HG02588 (cell line): ENCODE results near the gene ADRA2A.

ENCODE experiments used
- ATAC-seq: cut with Tn5 transposase; IDR thresholded peaks from one replicate; pipeline ENCODE4 v1.9.1; 2021; ENCODE audit warnings: mild to moderate bottlenecking, moderate library complexity; ENCODE audit not compliant: unreplicated experiment

Gene ADRA2A

DNA sequence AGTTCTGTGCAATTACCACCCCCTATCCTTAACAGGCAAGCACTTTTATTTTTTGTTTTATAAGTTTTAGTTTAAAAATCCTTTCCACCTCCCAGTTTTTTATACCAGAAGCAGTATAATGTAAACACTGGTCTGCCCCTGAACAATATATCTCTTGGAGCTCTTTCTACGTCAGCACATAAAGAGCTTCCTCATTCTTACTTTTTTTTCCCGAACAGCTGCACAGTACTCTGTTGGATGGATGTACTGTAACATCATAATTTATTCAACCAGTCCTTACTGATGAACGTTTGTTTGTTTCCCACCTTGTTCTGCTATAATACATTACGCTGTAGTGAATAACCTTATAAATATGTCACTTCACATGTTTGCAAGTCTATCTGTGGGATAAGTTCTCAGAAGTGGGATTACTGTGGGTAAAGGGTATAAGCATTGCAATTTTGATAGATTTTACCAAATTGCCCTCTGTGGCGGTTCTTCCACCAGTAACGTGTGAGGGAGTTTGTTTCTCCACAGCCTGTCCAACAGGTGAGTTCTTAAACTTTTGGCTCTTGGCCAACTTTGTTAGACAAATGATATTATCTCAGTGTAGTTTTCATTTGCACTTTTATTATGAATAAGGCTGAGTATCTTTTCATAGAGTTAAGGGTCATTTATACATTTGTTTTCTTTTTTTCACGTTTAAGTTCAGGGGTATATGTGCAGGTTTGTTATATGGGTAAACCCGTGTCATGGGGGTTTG is 32.8 kb downstream of the ADRA2A start:
- no peak for ATAC-seq

DNA sequence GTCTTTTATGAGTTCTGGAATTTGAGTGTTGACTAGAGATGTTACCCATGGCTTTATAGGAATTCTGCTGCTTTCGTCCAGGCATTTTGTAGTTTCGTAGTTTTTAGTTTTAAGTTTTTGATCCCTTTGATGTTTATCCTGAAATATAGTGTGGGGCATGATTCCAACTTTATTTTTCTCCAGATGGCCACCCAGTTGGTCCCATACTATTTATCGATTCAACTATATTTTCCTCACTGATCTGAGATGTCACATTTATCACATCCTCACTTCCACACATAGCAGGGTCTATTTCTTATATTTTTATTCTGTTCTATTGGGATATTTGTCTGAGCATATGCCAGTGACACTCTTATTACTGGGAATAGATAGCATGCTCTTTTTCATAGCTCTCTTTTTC is 33.9 kb downstream of the ADRA2A start:
- ATAC-seq: no peak

DNA sequence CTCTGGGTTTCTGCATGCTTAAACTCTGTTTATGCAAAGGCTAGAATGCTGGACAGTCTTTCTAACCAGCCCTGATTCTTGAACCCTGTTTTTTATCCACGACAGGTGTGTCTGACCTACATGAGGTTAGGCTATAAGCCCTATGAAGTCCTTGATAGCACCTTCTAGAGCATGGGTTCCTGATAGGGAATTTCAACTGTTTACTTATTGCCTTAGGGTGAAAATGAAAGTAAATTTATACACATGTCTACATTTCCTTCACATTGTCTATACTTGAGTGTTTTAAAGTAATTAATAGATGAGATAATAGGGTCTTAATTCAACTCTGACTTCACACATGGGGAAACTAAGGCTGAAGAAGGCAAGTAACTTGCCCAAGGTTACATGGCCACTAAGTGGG is 35.5 kb downstream of the ADRA2A start:
- no peak for ATAC-seq

DNA sequence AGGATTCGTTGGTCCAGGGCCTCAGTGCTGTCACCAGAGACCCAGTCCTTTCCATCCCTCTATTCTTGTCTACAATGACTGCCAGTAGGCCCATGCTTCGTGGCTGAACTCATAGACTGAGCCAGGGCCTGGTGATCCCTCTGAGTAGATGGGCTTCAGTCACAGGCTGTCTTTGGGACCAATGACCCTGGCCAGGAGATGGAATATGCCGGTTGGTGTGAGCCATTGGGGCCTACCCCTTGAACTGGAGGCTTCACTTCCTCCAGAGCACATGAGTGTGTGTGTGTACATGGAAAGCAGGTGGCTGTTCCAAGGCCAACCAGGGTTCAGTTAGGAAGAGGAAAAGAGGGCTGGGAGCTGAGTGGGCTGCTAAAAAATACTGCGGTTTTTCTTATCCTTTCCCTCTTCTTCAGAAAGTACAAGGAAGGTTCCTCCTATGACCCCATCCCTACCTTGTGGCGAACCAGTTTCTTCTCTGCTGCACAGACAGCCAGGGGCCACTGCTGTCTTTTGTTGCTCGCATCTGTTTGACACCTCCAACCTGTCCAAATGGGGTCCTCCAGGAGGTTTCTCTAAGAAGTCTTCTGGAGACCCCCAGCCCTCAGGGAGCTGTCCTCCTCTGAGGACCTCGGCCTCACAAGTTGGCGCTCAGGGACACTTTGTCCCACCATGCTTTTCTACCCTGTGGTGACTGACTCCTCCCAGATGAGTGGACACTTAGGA is 36.6 kb downstream of the ADRA2A start:
- ATAC-seq: no peak

DNA sequence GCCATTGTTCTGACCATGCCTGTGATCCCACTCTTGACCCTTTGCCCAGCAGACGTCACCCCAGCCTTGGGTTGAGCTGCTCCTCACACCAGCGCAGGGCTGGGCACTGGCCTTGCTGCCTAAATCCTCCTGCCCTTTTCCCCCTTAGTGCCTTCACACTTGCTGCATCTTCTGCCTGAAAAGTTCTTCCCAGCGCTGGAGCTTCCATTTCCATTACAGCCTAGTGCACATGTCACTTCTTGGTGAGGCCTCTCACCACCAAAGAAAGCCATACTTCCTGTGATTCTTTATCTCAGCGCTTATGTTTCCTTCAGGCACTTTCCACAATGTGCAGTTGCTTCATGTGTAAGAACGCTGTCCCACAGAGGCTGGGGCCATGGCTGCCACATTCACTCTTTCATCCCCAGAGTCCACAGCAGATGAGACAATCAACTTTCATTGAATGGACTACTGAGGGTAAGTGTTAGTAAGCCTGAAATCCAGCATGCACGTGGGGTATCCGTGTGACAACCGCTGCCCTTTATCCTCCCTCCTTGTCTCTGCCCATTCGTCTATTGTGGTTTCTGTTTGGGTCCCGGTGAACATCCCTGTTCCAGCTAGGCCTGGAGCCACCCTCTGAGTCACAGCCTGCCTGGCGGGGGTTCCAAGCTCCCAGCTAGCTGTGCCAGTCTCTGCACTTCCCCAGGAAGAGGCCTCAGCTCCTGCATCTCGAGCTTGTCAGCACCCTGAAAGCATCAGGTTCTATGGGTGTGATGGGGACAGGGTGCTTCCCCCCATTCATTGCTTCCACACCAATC is 37.3 kb downstream of the ADRA2A start:
- ATAC-seq: no peak

DNA sequence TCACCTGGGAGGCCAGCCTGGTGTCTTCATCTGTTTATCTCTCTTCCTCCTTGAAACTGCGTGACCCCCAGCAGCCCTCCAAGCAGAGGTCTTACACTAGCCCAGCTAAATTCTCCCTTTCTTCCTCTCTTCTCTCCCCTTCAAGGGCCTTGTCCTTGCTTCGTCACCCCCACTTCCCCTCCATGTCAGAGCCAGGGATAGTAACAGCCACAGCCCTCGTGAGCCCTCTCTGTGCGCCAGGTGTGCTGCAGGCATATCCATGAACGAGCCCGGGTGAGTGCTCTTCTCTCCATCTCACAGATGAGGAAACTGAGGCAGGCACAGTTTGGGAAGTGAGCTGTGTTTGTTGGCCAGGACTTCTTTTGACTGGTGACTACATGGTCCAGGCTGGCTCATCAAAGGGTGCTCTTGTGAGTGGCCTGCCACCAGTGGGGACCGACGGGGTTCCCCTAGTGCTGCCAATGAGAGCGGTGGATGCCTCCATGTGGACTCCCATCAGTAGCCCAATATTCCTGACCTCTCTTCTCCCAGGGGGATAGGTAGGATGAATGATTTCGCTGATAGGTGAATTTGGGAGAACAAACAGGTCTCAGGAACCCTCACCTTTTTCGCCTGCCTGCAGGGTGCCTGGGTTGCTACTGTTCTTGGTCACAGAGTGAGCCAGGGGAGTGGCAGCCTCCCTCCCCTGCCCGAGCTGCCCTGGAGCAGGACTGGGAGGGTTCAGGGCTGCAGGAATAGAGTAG is 38.1 kb downstream of the ADRA2A start:
- ATAC-seq: no peak

DNA sequence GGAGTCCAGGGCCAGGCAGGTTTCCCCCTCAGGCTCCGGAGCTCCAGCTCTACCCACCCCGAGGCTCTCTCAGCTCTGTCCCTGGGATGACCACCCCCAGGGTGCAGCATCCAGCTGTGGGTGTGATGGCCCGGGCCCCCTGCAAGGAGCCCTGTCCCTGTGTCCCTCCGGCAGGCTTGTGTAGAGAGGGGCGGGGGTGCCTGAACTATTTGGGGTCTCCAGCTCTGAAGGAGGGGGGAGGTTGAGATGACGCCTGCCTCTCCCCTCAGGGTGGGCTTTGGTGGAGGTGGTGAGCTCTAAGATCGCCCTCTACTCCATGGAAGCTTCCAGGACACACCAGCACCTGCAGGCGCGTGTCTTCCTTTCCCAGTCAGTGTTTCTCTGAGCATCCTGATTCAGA is 39.4 kb downstream of the ADRA2A start:
- no peak for ATAC-seq

DNA sequence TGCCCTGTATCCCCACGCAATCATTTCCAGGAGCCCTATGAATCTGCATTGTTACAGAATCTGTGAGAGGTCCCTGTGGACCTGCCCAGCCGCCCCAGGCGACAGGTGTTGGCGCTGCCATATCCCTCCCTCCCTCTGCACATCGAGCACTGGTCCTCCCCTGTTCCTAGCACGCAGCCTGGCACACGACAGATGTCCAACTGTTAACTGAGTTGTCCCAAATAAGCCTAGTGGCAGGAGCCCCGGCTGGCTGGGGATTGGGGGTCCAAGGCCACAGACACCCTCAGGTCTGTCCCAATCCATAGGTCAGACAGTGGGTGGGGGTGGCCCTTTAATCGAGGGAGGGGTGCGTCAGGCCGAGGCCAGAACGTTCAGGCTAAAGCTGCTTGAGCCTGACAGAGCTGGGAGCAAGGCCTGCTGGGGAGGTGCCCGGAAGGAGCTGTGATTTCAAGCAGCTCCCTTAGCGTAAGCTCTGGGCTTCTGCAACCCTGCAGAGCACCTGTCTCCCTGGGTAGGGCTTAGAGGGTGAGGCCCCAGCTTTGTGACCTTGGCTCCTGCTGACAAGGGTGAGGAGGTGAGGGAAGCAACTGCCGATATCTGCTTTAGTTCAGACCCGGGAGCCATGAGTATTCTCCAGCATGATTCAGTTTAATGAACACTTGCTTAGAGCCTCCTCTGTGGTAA is 40.1 kb downstream of the ADRA2A start:
- no peak for ATAC-seq

DNA sequence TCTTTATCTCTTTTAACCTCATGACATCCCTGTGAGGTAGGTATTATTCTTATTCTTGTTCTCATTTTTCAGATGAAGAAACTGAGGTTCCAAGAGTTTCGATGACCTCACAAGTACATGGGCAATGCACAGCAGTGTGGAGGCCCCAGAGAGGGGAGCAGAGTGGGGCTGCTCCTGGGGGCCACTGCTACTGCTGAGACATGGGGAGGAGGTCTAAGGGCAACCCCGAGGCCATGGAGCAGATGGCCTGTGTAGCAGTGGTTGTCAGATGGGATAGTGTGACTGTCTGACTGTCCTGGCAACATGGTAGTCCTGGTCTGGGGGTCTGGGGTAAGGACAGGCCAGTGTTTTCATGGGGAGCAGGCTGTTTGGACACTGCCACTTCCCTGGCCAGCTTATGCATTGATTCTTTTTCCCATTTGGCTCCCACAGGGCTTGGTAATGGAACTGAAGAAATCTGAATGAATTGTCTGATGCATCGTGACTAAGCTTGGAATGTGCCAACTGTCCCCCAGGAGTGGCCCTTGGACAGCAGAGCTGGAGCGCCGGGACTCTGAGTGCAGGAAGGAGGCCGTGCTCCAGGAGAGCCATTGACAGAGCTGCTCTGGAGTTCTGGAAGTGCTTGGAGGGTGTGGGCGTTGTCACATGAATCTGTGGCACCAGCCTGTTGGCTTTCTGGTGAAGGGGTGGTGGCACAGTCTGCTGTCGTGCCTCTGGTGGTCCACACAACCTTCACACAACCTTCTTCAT is 40.9 kb downstream of the ADRA2A start:
- no peak for ATAC-seq

DNA sequence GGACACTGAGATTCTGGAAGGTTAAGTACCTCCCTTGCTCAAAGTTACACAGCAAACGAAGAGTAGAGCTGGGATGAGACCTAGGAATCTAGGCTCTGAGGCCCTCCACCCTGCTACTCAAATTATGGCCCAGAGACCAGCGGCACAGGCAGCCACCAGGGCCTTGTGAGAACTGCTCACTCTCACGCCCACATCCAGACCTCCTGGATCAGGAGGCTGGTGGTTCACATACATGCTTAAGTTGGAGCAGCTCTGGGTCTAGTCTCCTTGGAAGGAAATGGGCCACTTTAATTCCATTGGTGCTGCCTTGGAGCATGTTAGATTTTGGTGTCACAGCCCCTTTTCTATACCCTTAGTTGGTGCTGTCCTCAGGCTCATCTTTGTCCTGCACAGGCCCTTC is 41.9 kb downstream of the ADRA2A start:
- no peak for ATAC-seq

DNA sequence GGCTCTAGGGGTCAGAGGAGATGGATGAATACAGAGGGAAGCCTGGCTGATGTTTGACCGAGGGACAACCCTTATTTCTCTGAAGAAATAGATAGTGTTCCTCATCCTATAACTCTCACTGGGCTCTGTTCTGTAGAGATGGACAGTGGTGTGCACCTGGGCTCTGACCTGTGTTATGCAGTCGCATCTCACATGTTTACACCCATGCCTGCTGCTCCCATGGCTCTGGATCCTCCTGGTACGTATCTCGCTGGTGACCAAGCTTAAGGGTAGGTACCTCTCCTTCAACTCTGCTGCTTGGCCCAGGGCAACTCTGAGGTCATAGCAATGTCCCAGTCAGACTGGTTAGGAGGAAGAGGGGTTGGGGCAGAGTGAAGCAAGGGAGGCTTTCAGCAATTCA is 42.8 kb downstream of the ADRA2A start:
- ATAC-seq: no peak

DNA sequence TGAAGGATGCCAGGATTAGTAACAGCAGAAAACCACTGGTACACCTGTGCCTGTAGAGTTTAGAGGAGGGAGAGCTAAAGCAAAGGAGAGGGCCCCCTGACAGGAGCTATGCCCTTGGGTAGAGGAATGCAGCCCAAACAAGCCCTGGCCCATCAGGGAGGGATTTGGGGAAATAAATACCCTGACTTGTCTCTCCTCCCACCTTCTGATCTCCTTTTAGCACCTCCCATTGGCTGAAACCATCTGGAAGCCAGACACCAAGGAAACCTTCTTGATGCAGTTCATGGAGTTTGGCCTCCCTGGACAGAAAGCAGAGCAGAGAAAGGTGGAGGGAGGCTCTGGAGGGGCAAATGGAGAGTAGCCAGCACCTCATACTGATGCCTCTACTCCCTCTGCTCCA is 45.3 kb downstream of the ADRA2A start:
- no peak for ATAC-seq

DNA sequence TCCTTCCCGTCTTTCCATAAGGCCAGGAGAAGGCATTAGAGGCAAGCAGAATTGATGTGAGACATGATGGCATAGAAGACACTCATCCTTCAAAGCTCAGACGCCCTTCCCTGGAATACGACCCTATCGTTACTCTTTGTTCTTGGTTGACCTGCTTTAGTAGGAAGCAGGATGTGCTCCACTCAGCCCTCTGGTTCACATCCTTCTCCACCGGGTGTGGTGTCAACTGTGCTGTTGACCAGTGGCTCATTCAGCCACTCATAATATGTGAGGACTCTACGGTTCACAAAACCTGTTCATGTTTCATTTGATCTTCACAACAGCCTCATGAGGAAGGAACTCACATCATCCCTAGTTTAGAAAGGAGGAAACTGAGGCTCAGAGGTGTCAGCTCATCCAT is 47.1 kb downstream of the ADRA2A start:
- ATAC-seq: no peak

DNA sequence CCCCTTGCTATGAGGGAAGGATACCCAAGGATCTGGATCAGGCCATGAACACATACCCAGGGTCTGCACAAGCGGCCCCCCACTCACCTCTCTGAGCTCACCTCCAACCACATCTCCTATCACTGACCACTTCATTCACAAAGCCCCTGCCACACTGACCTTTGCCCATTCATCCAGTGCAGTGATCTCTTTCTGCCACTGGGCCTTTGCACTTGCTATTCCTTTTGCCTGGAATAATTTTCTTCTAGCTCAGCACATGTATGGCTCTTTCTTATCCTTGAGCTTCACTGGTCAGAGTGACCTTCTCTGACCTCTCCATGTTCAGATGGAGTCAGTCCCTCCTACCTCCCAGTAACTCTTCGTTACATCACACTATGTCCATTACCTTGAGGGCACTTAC is 48.3 kb downstream of the ADRA2A start:
- ATAC-seq: no peak

DNA sequence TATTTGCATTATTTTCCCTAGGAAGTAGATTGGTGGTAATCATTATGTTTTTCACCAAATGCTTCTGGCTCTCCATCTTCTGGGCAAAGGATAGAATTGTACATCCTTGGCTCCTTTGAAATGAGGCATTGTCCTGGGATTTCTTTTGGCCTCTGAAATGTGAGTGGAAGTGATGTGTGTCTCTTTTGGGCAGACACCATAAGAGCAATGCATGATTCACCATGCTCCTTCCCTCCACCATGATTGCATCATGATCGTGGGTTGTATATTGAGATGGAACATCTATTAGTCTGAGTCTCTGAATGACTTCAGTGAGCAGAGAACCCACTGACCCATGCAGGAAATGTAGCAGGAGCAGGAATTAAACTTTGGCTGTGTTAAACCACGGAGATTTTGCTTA is 49.2 kb downstream of the ADRA2A start:
- no peak for ATAC-seq

DNA sequence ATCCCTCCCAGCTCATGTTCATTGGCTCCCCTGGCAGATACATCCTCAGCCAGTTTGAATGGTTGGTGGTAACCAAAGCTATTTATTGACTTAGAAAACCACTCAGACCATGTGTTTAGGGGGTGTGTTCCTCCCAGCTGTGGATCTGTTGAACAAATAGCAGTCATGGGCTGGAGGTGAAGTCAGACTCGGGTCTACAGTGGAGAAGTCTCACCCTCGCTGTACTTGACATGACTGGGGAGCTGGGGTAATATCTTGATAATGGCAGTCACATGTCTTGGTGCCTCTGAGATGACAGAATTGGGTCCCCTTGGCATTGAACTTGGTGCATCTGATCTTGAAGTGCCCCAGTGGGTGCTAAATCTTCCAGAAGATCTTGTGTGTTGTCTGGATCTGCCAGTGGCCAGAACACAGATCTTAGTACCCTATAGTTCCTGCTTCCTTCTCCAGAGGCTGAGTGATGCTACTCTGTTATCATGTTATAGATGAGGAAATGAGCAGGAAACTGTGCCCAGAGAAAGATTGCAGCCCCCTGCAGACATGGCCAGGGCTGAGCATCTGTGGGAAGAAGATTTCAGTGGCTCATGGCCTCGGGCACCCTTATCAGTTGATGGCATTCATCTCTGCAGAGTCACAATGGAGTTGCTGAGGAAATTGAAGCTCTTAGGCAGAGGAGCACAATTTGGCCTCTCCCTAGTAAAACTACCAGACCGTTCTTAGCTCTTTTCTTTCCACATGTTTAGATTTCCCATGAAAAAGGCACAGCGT is 50.4 kb downstream of the ADRA2A start:
- ATAC-seq: no peak

DNA sequence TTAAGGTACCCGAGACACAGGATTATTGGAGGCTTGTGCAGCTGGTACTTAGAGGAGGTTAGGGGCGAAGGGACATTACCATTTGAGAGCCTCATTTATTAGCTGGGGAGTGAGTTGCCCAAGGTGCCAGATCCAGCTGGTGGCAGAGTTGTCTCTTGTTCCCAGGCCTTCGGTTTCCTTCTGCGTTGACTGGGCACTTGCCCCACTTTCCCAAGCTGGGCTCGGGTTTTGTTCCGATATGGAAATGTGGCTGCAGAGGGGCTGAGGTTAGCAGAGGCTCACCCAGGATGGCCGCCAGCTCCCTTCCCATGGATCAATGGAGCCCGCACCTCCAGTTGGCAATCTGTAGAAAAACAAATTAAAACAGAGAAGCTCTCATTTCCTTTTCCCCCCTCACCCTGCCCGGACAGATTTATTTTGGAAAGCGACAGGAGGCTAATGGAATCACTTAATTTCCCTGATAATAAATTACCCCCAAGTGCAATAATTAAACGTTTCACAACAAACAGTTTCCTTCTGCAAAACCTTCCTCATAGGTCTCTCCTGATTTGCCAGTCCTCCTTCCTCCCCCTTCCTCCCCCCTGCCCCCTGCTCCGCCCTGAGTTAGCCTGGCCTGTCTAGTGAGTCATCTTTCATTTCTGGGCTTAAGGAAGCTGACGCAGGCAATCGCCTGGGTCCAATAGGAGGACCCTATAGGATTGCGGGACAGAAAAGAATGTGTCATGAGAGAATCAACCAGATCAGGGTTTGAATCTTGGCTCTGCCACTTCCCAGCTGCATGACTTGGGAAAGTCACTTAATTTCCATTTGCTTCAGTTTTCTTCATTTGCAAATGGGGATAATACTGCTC is 51.7 kb downstream of the ADRA2A start:
- ATAC-seq: no peak

DNA sequence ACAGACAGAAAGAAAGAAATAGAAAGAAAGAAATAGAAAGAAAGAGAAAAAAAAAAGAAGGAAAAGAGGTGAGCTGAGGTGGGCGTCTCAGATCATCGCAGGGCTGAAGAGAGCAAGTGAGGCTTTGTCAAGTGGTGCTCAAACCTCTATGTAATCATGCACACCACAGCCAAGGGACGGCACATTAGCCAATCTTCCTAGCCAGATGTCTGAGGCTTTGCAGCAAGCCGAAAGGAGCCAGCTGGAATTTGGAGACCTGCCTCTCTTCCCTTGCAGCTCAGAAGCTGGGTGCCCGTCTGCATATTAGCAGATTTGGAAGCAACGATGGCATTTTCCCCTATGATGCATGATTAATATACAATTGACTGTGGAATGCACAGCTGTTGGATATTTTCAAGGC is 52.5 kb downstream of the ADRA2A start:
- ATAC-seq: no peak
